OCI-LY3 (cell line): ENCODE data around the gene STRIP2.

ENCODE experiments used
- H2AFZ ChIP-seq: fragments of 200-600, 300-600 bp; shearing (Covaris generic); 2 replicates; pipeline ENCODE4 v1.6.0; 2014; ENCODE audit warnings: antibody characterized with exemption, low read depth, low read length
- H3K27ac ChIP-seq: fragments of 200-600, 300-600 bp; sonication (generic); 2 replicates; pipeline ENCODE4 v1.5.1; 2014; ENCODE audit warnings: mild to moderate bottlenecking, low read length, moderate library complexity, mixed read lengths
- H3K27me3 ChIP-seq: fragments of 200-600, 300-600 bp; sonication (generic); 2 replicates; pipeline ENCODE4 v1.6.1; 2014; ENCODE audit warnings: low read depth, low read length, mixed read lengths
- H3K36me3 ChIP-seq: fragments of 200-600, 300-600 bp; sonication (generic); replicated peaks from 2 replicates; pipeline ENCODE3; 2014; ENCODE audit warnings: low read depth, low read length, mixed read lengths
- H3K4me1 ChIP-seq: fragments of 300-600, 200-600 bp; sonication (generic); 2 replicates; pipeline ENCODE4 v1.6.1; 2014; ENCODE audit warnings: low read length, mixed read lengths
- H3K4me2 ChIP-seq: fragments of 200-600, 300-600 bp; sonication (generic); 2 replicates; pipeline ENCODE4 v1.6.1; 2014; ENCODE audit warnings: low read length, mixed read lengths
- H3K4me3 ChIP-seq: fragments of 300-600, 200-600 bp; sonication (generic); 2 replicates; pipeline ENCODE4 v1.5.1; 2014; ENCODE audit warnings: antibody characterized with exemption, mild to moderate bottlenecking, low read length, moderate library complexity
- H3K79me2 ChIP-seq: fragments of 300-600, 200-600 bp; shearing (Covaris generic); 2 replicates; pipeline ENCODE4 v1.6.1; 2014; ENCODE audit warnings: mild to moderate bottlenecking, low read length, mixed read lengths
- H3K9ac ChIP-seq: fragments of 300-600, 200-600 bp; shearing (Covaris generic); 2 replicates; pipeline ENCODE4 v1.6.0; 2014; ENCODE audit warnings: mild to moderate bottlenecking, low read length, moderate library complexity
- H3K9me3 ChIP-seq: fragments of 200-600, 300-600 bp; shearing (Covaris generic); 2 replicates; pipeline ENCODE4 v1.6.1; 2014; ENCODE audit warnings: low read length, mixed read lengths; ENCODE audit not compliant: insufficient read depth
- H4K20me1 ChIP-seq: fragments of 200-600, 300-600 bp; sonication (generic); 2 replicates; pipeline ENCODE4 v1.6.1; 2016; ENCODE audit warnings: low read length, mixed read lengths; ENCODE audit not compliant: insufficient read depth
- EZH2phosphoT487 ChIP-seq: fragments of 200-600 bp; shearing (Covaris generic); IDR thresholded peaks from 2 replicates; pipeline ENCODE4 v1.6.1; 2018; ENCODE audit warnings: antibody characterized with exemption, mixed run types, low read depth
- TF ChIP-seq, protein P1 (sequence below): fragments of 200-600, 300-600 bp; sonication (generic); IDR thresholded peaks from 2 replicates; pipeline ENCODE4 v1.5.1; 2014; ENCODE audit warnings: antibody characterized with exemption, low read length, low read depth

Gene STRIP2

GRCh38 chr7:129503725-129504124 is 69.5 kb downstream of the STRIP2 start:
- Histone ChIP-seq H3K4me3 (no peak overlapping the region), H3K79me2 (no peaks in the 10 kb centered on the region), H3K4me2 (no peak overlapping the region), H3K9ac (no peak overlapping the region), H2AFZ (no peak overlapping the region), H3K36me3 (no peaks in the 10 kb centered on the region), H3K4me1 (peaks cover 12% of the 10 kb centered on the region), H4K20me1 (no peaks in the 10 kb centered on the region), H3K27me3 (0 out of 2 replicates have a peak, but pooled peaks cover 3% of the 10 kb centered on the region), H3K27ac (no peak overlapping the region), H3K9me3 (no peaks in the 10 kb centered on the region)
- TF ChIP-seq, protein P1, sequence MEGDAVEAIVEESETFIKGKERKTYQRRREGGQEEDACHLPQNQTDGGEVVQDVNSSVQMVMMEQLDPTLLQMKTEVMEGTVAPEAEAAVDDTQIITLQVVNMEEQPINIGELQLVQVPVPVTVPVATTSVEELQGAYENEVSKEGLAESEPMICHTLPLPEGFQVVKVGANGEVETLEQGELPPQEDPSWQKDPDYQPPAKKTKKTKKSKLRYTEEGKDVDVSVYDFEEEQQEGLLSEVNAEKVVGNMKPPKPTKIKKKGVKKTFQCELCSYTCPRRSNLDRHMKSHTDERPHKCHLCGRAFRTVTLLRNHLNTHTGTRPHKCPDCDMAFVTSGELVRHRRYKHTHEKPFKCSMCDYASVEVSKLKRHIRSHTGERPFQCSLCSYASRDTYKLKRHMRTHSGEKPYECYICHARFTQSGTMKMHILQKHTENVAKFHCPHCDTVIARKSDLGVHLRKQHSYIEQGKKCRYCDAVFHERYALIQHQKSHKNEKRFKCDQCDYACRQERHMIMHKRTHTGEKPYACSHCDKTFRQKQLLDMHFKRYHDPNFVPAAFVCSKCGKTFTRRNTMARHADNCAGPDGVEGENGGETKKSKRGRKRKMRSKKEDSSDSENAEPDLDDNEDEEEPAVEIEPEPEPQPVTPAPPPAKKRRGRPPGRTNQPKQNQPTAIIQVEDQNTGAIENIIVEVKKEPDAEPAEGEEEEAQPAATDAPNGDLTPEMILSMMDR: no peak

DNA sequence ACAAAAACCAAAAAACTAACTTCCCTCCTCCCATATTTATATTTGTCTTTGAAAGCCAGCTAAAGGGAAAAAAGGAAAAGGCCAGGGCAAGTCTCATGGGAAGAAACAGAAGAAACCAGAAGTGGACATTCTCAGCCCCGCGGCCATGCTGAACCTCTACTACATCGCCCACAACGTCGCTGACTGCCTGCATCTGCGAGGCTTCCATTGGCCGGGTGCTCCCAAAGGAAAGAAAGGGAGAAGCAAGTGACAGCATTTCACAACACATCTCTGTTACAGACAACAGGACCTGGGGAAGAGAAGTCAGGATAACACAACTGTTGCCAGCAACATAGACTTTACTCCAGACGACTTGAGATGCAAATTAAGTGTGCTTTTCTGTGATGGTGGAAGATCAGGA is 78.0 kb downstream of the STRIP2 start:
- Histone ChIP-seq H3K27me3 (no peaks in the 10 kb centered on the region), H4K20me1 (no peaks in the 10 kb centered on the region), H3K27ac (no peak overlapping the region), H3K4me3 (no peak overlapping the region), H2AFZ (no peak overlapping the region), H3K9me3 (no peaks in the 10 kb centered on the region), H3K4me2 (no peak overlapping the region), H3K4me1 (no peaks in the 10 kb centered on the region), H3K36me3 (no peaks in the 10 kb centered on the region), H3K9ac (no peak overlapping the region), H3K79me2 (no peaks in the 10 kb centered on the region)
- TF ChIP-seq, protein P1: no peak
- no peak for TF ChIP-seq EZH2phosphoT487

DNA sequence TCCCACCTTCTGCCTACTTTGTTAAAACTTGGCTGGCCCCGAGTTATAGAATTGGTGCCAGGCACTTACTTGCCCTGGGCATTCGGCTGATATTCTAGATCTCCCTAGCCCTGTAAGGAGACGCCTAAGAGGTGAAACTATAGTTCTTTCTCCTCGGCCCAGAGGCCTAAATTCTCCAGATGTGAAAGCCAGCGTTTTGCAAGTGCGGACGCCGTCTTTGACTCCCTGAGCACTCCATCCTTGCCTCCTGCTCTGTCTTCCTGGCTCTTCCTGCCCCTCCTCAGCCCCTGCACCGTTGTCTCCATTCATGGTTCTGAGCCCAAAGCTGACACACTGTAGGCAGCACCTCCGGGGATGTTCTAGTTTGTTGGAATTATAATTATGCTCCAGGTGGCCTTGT is 79.3 kb downstream of the STRIP2 start:
- no peak for TF ChIP-seq EZH2phosphoT487
- no peaks in the 10 kb centered on the region for H4K20me1 ChIP-seq
- no peak overlapping the region for H3K9ac ChIP-seq
- no peaks in the 10 kb centered on the region for H3K9me3 ChIP-seq
- no peak overlapping the region for H3K4me2 ChIP-seq
- H3K36me3 ChIP-seq: no peaks in the 10 kb centered on the region
- no peaks in the 10 kb centered on the region for H3K79me2 ChIP-seq
- no peak overlapping the region for H2AFZ ChIP-seq
- H3K27me3 ChIP-seq: no peaks in the 10 kb centered on the region
- no peak overlapping the region for H3K4me3 ChIP-seq
- H3K27ac ChIP-seq: no peak overlapping the region
- H3K4me1 ChIP-seq: no peaks in the 10 kb centered on the region

DNA sequence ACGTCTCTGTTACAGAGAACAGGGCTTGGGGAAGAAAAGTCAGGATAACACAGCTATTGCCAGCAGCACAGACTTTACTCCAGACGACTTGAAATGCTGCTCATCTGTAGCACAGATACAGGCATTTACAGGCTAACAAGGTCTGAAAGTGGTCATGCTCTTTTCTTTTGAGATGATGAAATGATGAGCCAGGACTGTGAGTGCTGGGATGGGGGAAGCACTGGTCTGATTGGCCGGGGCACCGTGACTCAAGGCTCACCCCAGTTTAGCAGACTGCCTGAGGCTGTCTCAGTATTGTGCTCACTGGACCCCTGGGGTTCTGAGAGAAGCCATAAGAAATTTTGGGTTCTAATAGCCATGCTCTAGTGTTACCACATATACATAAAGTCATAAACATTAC is 80.5 kb downstream of the STRIP2 start:
- no peaks in the 10 kb centered on the region for H3K27me3 ChIP-seq
- H3K36me3 ChIP-seq: no peaks in the 10 kb centered on the region
- no peaks in the 10 kb centered on the region for H3K9me3 ChIP-seq
- H3K27ac ChIP-seq: no peak overlapping the region
- H3K4me1 ChIP-seq: no peaks in the 10 kb centered on the region
- TF ChIP-seq EZH2phosphoT487: no peak
- no peak overlapping the region for H3K4me2 ChIP-seq
- H3K79me2 ChIP-seq: no peaks in the 10 kb centered on the region
- no peak overlapping the region for H2AFZ ChIP-seq
- H3K9ac ChIP-seq: no peak overlapping the region
- no peak overlapping the region for H3K4me3 ChIP-seq
- H4K20me1 ChIP-seq: no peaks in the 10 kb centered on the region

GRCh38 chr7:129515381-129515780 is 81.1 kb downstream of the STRIP2 start:
- Histone ChIP-seq H3K9me3 (no peaks in the 10 kb centered on the region), H4K20me1 (no peaks in the 10 kb centered on the region), H3K79me2 (no peaks in the 10 kb centered on the region), H3K4me1 (no peaks in the 10 kb centered on the region), H2AFZ (no peak overlapping the region), H3K36me3 (no peaks in the 10 kb centered on the region), H3K27ac (no peak overlapping the region), H3K4me3 (no peak overlapping the region), H3K9ac (no peak overlapping the region), H3K4me2 (no peak overlapping the region), H3K27me3 (no peaks in the 10 kb centered on the region)
- TF ChIP-seq, protein P1: no peak
- no peak for TF ChIP-seq EZH2phosphoT487
